AG04450 (cell line): ENCODE results near the gene IGF2R. TPM values are rescaled to one million over a fixed set of nuclear protein-coding genes. Genes with fewer than 3 reads are reported as not detected.

Experiments used
- CTCF ChIA-PET: fragments of 300-600, 350-600 bp; formaldehyde crosslinking; extraction: SDS; loops from one replicate; lab custom pipeline; 2022; ENCODE audit warnings: antibody characterized with exemption, inconsistent platforms; lab: Charles Lee
- POLR2A ChIA-PET: fragments of 350-600 bp; formaldehyde crosslinking; extraction: SDS; loops from one replicate; lab custom pipeline; 2021; ENCODE audit warnings: antibody characterized with exemption, inconsistent platforms; lab: Yijun Ruan, JAX
- DNase-seq: peaks from one replicate; pipeline ENCODE4 v3.0.0-alpha.2; 2011; ENCODE audit warnings: low read depth, low spot score
- H3K27ac ChIP-seq: one replicate; pipeline ENCODE4 v1.5.1; 2012; ENCODE audit warnings: low read depth, low read length, control low read depth
- H3K27me3 ChIP-seq: one replicate; pipeline ENCODE4 v1.6.0; 2012; ENCODE audit warnings: low read length; ENCODE audit not compliant: control insufficient read depth, insufficient read depth
- H3K4me3 ChIP-seq: 2 replicates; pipeline ENCODE4 v1.5.1; 2011; ENCODE audit warnings: mild to moderate bottlenecking, low read depth, low read length, control low read depth
- H3K9me3 ChIP-seq: 2 replicates; pipeline ENCODE4 v1.5.1; 2012; ENCODE audit warnings: low read length; ENCODE audit not compliant: control insufficient read depth, insufficient read depth
- polyA plus RNA-seq: library from polyadenylated mRNA; depleted of rRNA; stranded (reverse); fragments of >200 nt; gene quantifications from 2 replicates; pipeline ENCODE4 v1.2.3, GENCODE V29; 2011
- TF ChIP-seq, protein P1 (sequence below): IDR thresholded peaks from 2 replicates; pipeline ENCODE4 v1.5.1; 2011; ENCODE audit warnings: low read depth, low read length, control low read depth, inconsistent platforms

IGF2R gene
- polyA plus RNA-seq, 1 experiment: 40.9 TPM

DNA sequence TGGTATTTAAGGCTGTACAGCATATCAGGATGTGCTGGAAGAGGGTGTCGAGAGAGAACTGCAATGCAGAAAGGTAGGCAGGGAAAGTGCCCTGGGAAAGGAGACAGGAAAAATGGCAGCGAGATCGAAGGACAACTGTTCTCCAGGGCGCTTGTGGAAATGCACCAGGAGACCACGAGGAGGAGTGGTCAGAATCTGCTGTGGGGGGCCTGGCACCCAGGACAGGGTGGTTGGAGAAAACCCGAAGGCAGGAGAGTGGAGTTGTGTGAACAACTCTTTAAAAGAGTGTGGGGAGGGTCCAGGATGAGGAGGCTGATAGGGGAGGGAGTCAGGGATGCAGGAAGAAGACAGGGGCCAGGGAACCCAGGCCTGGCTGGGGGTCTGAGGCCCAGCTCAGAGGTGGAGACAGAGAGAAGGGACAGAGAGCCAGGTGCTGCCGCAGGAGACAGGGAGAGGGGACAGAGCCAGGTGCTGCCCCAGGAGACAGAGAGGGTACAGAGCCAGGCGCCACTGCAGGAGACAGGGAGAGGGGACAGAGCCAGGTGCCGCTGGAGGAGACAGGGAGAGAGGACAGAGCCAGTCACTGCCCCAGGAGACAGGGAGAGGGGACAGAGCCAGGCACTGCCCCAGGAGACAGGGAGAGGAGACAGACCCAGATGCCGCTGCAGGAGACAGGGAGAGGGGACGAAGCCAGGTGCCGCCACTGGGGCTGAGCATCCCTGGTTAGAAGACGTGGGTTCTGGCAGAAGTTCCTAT is 162.0 kb downstream of the IGF2R start:
- POLR2A ChIA-PET: interaction anchor here (0.7 kb wide), 1 partner anchor 151 kb away, joined by 4 read pairs; no protein-coding TSS in a partner anchor
- CTCF ChIA-PET: interaction anchor here (1.4 kb wide), 1 partner anchor 325 kb away, joined by 3 read pairs; no protein-coding TSS in a partner anchor
- DNase-seq: no peak
- Histone ChIP-seq H3K27me3 (no peaks in the 10 kb centered on the region), H3K9me3 (peaks cover 7% of the 10 kb centered on the region; the same call in 1 of the 2 replicates), H3K4me3 (no peak overlapping the region), H3K27ac (no peak overlapping the region)
- TF ChIP-seq, protein P1, sequence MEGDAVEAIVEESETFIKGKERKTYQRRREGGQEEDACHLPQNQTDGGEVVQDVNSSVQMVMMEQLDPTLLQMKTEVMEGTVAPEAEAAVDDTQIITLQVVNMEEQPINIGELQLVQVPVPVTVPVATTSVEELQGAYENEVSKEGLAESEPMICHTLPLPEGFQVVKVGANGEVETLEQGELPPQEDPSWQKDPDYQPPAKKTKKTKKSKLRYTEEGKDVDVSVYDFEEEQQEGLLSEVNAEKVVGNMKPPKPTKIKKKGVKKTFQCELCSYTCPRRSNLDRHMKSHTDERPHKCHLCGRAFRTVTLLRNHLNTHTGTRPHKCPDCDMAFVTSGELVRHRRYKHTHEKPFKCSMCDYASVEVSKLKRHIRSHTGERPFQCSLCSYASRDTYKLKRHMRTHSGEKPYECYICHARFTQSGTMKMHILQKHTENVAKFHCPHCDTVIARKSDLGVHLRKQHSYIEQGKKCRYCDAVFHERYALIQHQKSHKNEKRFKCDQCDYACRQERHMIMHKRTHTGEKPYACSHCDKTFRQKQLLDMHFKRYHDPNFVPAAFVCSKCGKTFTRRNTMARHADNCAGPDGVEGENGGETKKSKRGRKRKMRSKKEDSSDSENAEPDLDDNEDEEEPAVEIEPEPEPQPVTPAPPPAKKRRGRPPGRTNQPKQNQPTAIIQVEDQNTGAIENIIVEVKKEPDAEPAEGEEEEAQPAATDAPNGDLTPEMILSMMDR: no peak

DNA sequence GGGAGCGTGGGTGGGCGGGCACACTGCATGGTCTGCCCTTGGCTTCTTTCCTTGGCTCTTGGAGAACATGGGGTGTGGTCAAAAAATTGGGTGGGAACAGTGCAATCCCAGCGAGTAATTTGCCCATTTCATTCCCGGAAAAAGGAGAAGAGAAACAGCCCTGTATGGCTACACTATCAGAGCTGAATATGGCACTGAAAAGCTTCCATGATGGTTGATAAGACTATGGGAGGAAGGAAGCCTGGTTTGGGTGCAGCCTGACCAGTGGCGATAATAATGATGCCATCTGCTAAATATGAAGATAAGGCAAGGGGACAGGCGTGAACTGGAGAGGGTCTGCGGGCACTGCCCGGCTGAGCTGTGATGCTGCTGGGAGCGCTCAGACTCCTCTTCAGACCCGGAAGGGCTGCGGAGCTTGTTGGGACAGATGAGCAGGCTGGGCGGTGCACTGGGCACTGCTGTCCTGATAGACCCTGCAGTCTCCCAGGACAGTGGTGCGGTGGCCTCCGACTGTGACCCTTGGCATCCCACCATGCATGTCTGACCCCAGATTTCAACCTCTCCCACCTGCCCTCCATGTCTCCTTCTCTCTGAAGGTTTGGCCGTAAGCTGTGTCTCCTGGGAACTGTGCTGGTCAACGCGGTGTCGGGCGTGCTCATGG is 162.9 kb downstream of the IGF2R start:
- H3K27me3 ChIP-seq: no peaks in the 10 kb centered on the region
- ChIA-PET CTCF (interaction anchor here (1.4 kb wide), 1 partner anchor 324 kb away, joined by 3 read pairs; no protein-coding TSS in a partner anchor), POLR2A (no interaction called here)
- H3K4me3 ChIP-seq: no peak overlapping the region
- DNase-seq: no peak
- H3K27ac ChIP-seq: no peak overlapping the region
- TF ChIP-seq, protein P1: no peak
- peaks cover 7% of the 10 kb centered on the region; the same call in 1 of the 2 replicates for H3K9me3 ChIP-seq

DNA sequence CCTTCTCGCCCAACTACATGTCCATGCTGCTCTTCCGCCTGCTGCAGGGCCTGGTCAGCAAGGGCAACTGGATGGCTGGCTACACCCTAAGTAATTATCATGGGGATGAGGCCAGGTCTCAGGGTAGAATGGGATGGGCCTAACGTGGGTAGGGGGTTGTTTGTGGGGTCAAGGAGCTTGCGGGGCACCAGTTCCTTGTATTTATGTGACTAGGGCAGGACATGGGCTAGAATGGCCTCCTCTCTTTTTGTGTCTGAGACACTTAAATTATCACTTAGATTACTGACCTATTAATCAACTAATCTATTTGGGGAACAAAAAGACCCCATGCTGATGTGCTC is 163.4 kb downstream of the IGF2R start:
- CTCF ChIA-PET: interaction anchor here (1.4 kb wide), 1 partner anchor 323 kb away, joined by 3 read pairs; no protein-coding TSS in a partner anchor
- DNase-seq: no peak
- TF ChIP-seq, protein P1: no peak
- Histone ChIP-seq H3K9me3 (peaks cover 7% of the 10 kb centered on the region; the same call in 1 of the 2 replicates), H3K4me3 (no peak overlapping the region), H3K27me3 (no peaks in the 10 kb centered on the region), H3K27ac (no peak overlapping the region)
- POLR2A ChIA-PET: no interaction called here

DNA sequence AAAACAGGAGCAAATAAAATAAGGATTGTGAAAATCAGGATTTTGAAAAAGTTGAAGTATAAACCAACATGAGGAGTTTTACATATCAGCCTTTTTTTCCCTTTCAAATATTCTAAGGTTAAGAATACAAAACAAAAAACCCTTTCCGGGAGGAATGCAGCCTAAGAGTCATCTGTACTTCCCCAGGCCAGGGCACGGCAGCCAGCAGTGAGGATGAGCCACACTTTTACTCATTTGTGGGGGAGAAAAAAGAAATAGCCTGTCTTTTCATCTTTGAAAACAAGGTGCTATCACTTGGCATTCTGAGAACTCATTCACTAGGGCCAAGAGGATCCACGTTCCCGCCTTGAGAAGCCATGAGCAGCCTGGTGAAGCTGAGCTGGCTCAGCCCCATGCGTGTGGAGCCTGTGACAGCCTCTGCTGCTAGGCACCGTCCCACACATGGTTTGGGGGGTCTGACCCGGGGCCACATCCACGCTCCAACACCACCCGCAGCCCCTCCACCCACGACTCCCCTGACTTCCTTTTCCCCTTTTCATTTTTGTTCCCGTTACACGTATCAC is 164.0 kb downstream of the IGF2R start:
- H3K4me3 ChIP-seq: no peak overlapping the region
- no peak overlapping the region for H3K27ac ChIP-seq
- H3K9me3 ChIP-seq: peaks cover 7% of the 10 kb centered on the region; the same call in 1 of the 2 replicates
- no peak for DNase-seq
- POLR2A ChIA-PET: no interaction called here
- CTCF ChIA-PET: no interaction called here
- no peaks in the 10 kb centered on the region for H3K27me3 ChIP-seq
- TF ChIP-seq, protein P1: no peak
